Prostate gland (tissue), 2 donors: Measurements from ENCODE around the gene CREB5.

Source experiments
- CTCF ChIP-seq, 4 experiments: fragments of 200-600 bp in 2 of 4; fragments of 450-650 bp in 2 of 4; sonication (generic) in 2 of 4; IDR thresholded peaks; 1 replicate in 3 of 4; 2 replicates in 1 of 4; pipeline ENCODE4 v1.5.1; 2016 to 2019; ENCODE audit warnings: antibody characterized with exemption in 4 of 4, mild to moderate bottlenecking in 2 of 4, moderate library complexity in 2 of 4
- POLR2A ChIP-seq: fragments of 450-650 bp; IDR thresholded peaks from one replicate; pipeline ENCODE4 v1.6.1; 2016; ENCODE audit warnings: antibody characterized with exemption, mild to moderate bottlenecking

DNA sequence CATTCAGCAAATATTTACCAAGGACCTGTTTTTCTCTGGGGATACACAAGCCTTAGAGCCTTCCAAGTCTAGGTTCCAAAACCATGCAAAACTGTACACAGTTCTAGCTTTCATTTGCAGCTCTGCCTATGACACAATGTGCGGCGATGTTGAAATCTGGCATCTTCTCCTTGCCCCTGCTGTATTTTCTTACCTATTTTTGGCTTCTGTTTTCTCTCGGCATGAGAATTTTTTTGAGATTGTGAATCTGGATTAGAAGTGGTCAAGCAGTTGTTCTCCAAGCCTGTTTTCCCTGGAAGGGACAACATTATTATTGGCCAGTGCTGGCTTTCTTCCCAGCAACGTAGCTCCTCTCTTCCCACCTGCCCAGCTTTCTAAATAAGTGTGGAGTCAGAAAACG, 176.3 kb downstream of the CREB5 start:
- no peak for TF ChIP-seq CTCF (IDR thresholded peaks at IDR 0.05)
- no peak for TF ChIP-seq POLR2A
